Activated CD8-positive, alpha-beta T cell treated with anti-CD3 and anti-CD28 coated beads, Interleukin-2, amount 10 ng/mL, durations not matched to agents 7 days and 5 days (primary cell): ENCODE results near the gene ZNF484. TPM values are rescaled to one million over a fixed set of nuclear protein-coding genes. Genes with fewer than 3 reads are reported as not detected.
"Not testable (repeated sequence)": the region's sequence is repeated elsewhere in the genome, so short reads cannot be mapped to it uniquely, and the experiment has no call there.

Source experiments
- ATAC-seq: fragments of 150-1000 bp; cut with Tn5 transposase; one replicate; pipeline ENCODE4 v1.10.0; 2021; ENCODE audit warnings: moderate library complexity
- CTCF ChIA-PET: fragments of 350-600 bp; sonication (Branson Sonifier 250); formaldehyde crosslinking; loops from one replicate; lab custom pipeline; 2021; ENCODE audit warnings: antibody characterized with exemption; lab: Charles Lee
- POLR2A ChIA-PET: fragments of 350-600 bp; sonication (Branson Sonifier 250); formaldehyde crosslinking; loops from one replicate; lab custom pipeline; 2021; ENCODE audit warnings: antibody characterized with exemption; lab: Charles Lee
- DNase-seq: peaks from one replicate; pipeline ENCODE4 v3.0.0-alpha.2; 2020
- H3K27ac Mint-ChIP-seq: one replicate; pipeline ENCODE4 v1.8.0; 2021; ENCODE audit warnings: mild to moderate bottlenecking, mixed read lengths
- H3K27me3 Mint-ChIP-seq: one replicate; pipeline ENCODE4 v1.8.0; 2021; ENCODE audit warnings: low read depth, mixed read lengths
- H3K36me3 Mint-ChIP-seq: one replicate; pipeline ENCODE4 v1.8.0; 2021; ENCODE audit warnings: low read depth, mixed read lengths
- H3K4me1 Mint-ChIP-seq: one replicate; pipeline ENCODE4 v1.8.0; 2021; ENCODE audit warnings: low read depth, mixed read lengths
- H3K4me3 Mint-ChIP-seq: one replicate; pipeline ENCODE4 v1.8.0; 2021; ENCODE audit warnings: mild to moderate bottlenecking, mixed read lengths
- H3K9me3 Mint-ChIP-seq: one replicate; pipeline ENCODE4 v1.8.0; 2022; ENCODE audit warnings: mixed read lengths; ENCODE audit not compliant: insufficient read depth
- total RNA-seq, 2 experiments: library from RNA; stranded (reverse); gene quantifications; one replicate each; pipeline ENCODE4 v1.2.3, GENCODE V29; 2021

ZNF484 gene
- total RNA-seq, 2 experiments from 2014 or later: 9.5 to 10.4 TPM

DNA sequence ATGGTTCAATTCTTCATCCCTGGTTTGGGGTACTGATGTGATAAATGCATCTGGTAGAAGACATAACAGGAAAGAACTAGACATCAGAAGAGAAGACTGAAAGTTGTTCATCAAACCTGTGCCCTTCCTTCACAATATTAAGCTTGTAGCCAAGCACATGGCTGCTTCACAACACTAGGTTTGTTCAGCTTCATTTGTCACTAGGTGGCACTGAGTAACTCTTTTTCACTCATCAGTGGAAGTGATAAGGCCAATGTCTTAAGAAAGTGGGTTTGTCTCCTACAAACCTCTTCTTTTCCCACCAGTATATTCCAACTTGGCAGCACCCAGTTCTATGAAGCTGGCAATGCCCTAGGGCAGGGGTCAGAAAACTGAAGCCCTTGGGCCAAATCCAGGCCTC lies 26.9 kb downstream of the ZNF484 start:
- ATAC-seq: no peak

DNA sequence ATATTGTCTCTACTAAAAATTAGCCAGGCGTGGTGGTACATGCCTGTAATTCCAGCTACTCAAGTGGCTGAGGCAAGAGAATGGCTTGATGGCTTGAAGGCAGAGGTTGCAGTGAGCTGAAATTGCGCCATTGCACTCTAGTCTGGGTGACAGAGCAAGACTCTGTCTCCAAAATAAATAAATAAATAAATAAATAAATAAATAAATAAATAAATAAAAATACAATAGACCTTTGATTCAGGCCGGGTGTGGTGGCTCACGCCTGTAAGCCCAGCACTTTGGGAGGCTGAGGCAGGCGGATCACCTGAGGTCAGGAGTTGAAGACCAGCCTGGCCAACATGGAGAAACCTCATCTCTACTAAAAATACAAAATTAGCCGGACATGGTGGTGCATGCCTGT lies 29.1 kb downstream of the ZNF484 start:
- ATAC-seq, H3K4me1 Mint-ChIP-seq, POLR2A ChIA-PET, DNase-seq, H3K27me3 Mint-ChIP-seq, H3K4me3 Mint-ChIP-seq, H3K27ac Mint-ChIP-seq, CTCF ChIA-PET: not testable (repeated sequence)
- Mint-ChIP-seq H3K36me3 (peaks cover 87% of the 10 kb centered on the region), H3K9me3 (peaks cover 47% of the 10 kb centered on the region)

More for the DNA sequence above, 26.9 kb downstream of the ZNF484 start:
- DNase-seq: no peak
- peaks cover 26% of the 10 kb centered on the region for H3K9me3 Mint-ChIP-seq
- peaks cover 90% of the 10 kb centered on the region for H3K36me3 Mint-ChIP-seq
- ChIA-PET POLR2A (no interaction called here), CTCF (no interaction called here)
- no peaks in the 10 kb centered on the region for H3K27me3 Mint-ChIP-seq
- no peak overlapping the region for H3K4me3 Mint-ChIP-seq
- no peaks in the 10 kb centered on the region for H3K4me1 Mint-ChIP-seq
- H3K27ac Mint-ChIP-seq: no peak overlapping the region

- no peaks in the 10 kb centered on the region for H3K4me1 Mint-ChIP-seq
- H3K27me3 Mint-ChIP-seq: no peaks in the 10 kb centered on the region
- ChIA-PET POLR2A (no interaction called here), CTCF (no interaction called here)
- no peak overlapping the region for H3K27ac Mint-ChIP-seq
- DNase-seq: no peak
- H3K4me3 Mint-ChIP-seq: no peak overlapping the region
- ATAC-seq: no peak
- peaks cover 77% of the 10 kb centered on the region for H3K36me3 Mint-ChIP-seq
- H3K9me3 Mint-ChIP-seq: peaks cover 56% of the 10 kb centered on the region
Observed at GRCh38 chr9:92846662-92847145, 31.1 kb downstream of the ZNF484 start.

DNA sequence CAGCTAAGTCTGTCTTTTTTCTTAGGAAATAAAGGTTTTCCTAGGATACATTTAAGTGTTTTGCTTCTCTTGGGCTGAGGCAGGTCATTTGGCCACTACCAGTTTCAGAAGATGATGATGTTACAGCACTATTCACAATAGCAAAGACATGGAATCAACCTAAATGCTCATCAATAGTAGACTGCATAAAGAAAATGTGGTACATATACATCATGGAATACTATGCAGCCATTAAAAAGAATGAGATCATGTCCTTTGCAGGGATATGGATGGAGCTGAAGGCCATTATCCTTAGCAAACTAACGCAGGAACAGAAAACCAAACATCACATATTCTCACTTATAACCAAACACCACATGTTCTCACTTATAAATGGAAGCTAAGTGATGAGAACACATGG lies 39.4 kb downstream of the ZNF484 start:
- Mint-ChIP-seq H3K9me3 (peaks cover 56% of the 10 kb centered on the region), H3K36me3 (peaks cover 17% of the 10 kb centered on the region)
- H3K27ac Mint-ChIP-seq, CTCF ChIA-PET, DNase-seq, H3K4me1 Mint-ChIP-seq, POLR2A ChIA-PET, ATAC-seq, H3K4me3 Mint-ChIP-seq, H3K27me3 Mint-ChIP-seq: not testable (repeated sequence)

DNA sequence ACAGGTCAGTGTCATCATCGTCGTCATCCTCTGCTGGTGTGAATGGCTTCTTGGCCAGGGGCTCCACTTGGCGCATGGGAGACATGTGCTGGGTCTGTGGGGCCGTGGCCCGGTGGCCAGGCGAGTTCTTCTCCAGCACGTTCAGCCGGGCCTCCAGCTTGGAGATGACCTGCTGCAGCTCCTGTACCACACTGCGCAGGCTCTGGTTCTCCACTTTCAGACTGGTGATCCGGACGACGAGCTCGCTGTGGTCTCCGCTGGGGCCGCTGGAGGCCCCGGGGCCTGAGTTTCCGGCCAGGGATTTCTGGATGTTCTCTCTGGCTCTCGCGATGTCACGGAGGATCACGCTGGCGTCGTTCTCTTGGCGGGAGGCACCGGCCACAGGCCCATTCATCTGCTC lies 40.6 kb downstream of the ZNF484 start:
- peaks cover 51% of the 10 kb centered on the region for H3K9me3 Mint-ChIP-seq
- ATAC-seq (no peak), DNase-seq (no peak)
- no peak overlapping the region for H3K27ac Mint-ChIP-seq
- ChIA-PET POLR2A (no interaction called here), CTCF (no interaction called here)
- no peaks in the 10 kb centered on the region for H3K4me1 Mint-ChIP-seq
- H3K27me3 Mint-ChIP-seq: no peaks in the 10 kb centered on the region
- H3K4me3 Mint-ChIP-seq: no peak overlapping the region
- H3K36me3 Mint-ChIP-seq: peaks cover 12% of the 10 kb centered on the region

- H3K27ac Mint-ChIP-seq: no peak overlapping the region
- no peak overlapping the region for H3K4me3 Mint-ChIP-seq
Observed at GRCh38 chr9:92829420-92829819, 48.4 kb downstream of the ZNF484 start.

GRCh38 chr9:92825065-92825464 lies 52.8 kb downstream of the ZNF484 start:
- CTCF ChIA-PET: interaction anchor here (1.3 to 1.5 kb wide), 3 partner anchors 60 to 742 kb away, joined by 3 read pairs; no protein-coding TSS in a partner anchor
- DNase-seq: not testable (repeated sequence)

More at GRCh38 chr9:92829420-92829819, 48.4 kb downstream of the ZNF484 start:
- no peaks in the 10 kb centered on the region for H3K36me3 Mint-ChIP-seq
- ChIA-PET CTCF (no interaction called here), POLR2A (no interaction called here)
- peaks cover 11% of the 10 kb centered on the region for H3K9me3 Mint-ChIP-seq
- no peak for DNase-seq
- ATAC-seq: no peak
- peaks cover 6% of the 10 kb centered on the region for H3K27me3 Mint-ChIP-seq
- no peaks in the 10 kb centered on the region for H3K4me1 Mint-ChIP-seq

DNA sequence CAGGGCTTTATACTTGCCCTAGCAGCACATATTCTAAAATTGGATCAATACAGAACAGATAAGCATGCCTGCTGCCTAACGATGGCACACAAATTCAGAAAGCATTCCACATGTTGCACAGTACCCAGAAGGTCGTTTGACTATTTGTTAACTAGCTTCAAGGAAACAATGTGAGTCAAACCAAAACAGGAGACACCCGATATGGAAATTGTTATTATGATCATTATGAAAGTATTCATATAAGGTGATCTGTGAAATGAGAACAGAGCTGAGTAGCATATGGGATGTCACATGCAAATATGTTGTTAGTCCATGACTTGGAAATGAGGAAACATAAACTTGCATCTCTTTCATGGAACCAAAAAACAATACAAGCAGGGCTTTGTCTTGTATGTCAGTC lies 56.9 kb downstream of the ZNF484 start:
- no peak overlapping the region for H3K27ac Mint-ChIP-seq
- H3K9me3 Mint-ChIP-seq: no peaks in the 10 kb centered on the region
- H3K36me3 Mint-ChIP-seq: no peaks in the 10 kb centered on the region
- H3K27me3 Mint-ChIP-seq: peaks cover 22% of the 10 kb centered on the region
- CTCF ChIA-PET: no interaction called here
- ATAC-seq (no peak), DNase-seq (no peak)
- POLR2A ChIA-PET: no interaction called here
- H3K4me3 Mint-ChIP-seq: no peak overlapping the region
- no peaks in the 10 kb centered on the region for H3K4me1 Mint-ChIP-seq

More at GRCh38 chr9:92825065-92825464, 52.8 kb downstream of the ZNF484 start:
- H3K27me3 Mint-ChIP-seq: peaks cover 10% of the 10 kb centered on the region
- H3K4me3 Mint-ChIP-seq, ATAC-seq, H3K9me3 Mint-ChIP-seq, POLR2A ChIA-PET, H3K27ac Mint-ChIP-seq, H3K36me3 Mint-ChIP-seq, H3K4me1 Mint-ChIP-seq: not testable (repeated sequence)

GRCh38 chr9:92819898-92820297 lies 57.9 kb downstream of the ZNF484 start:
- peaks cover 26% of the 10 kb centered on the region for H3K27me3 Mint-ChIP-seq
- H3K9me3 Mint-ChIP-seq, H3K4me1 Mint-ChIP-seq, ATAC-seq, H3K36me3 Mint-ChIP-seq, H3K4me3 Mint-ChIP-seq, H3K27ac Mint-ChIP-seq, DNase-seq: not testable (repeated sequence)
- CTCF ChIA-PET: interaction anchor here (0.9 kb wide), 1 partner anchor 28 kb away, joined by 3 read pairs; no protein-coding TSS in a partner anchor
- POLR2A ChIA-PET: interaction anchor here (0.7 kb wide), 1 partner anchor 30 kb away, joined by 3 read pairs; no protein-coding TSS in a partner anchor

DNA sequence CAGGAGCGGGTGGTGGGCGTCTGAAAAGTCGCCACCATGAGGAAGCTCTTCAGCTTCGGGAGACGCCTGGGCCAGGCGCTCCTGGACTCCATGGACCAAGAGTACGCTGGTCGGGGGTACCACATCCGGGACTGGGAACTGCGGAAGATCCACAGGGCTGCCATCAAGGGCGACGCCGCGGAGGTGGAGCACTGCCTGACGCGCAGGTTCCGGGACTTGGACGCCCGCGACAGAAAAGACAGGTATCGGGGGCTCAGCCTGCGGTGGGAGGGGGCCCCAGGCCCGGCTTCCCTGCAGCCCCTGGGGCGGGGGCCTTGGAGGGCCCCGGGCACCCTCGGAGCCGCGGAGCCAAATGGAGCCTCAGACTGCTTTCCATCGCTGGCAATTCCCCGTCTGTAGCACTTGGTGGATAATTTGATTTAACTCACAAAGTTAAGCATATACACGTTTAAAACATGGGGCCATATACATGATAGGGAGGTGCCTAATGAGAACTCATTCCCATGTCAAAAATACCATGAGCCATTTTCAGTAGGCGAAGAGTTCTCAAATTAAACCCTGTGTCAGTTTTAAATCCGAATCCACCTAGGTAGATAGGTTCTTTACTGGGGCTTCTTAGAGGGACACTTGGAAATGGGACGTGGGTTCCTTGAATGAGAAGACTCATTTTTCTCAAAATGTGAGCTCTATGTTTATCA lies 68.1 kb downstream of the ZNF484 start:
- not testable (repeated sequence) for ATAC-seq, H3K9me3 Mint-ChIP-seq, H3K27ac Mint-ChIP-seq, H3K36me3 Mint-ChIP-seq, DNase-seq
- ChIA-PET POLR2A (interaction anchor here (0.7 kb wide), 1 partner anchor 79 kb away, joined by 3 read pairs; no protein-coding TSS in a partner anchor), CTCF (interaction anchor here (0.7 to 1.8 kb wide), 4 partner anchors 9 to 112 kb away, joined by 3 to 7 read pairs (median 6); partner anchors contain the start of gene BICD2)
- Mint-ChIP-seq H3K4me3 (peak overlapping the region; percentile 71), H3K4me1 (peaks cover 15% of the 10 kb centered on the region), H3K27me3 (peaks cover 59% of the 10 kb centered on the region)

GRCh38 chr9:92808726-92809451 lies 68.9 kb downstream of the ZNF484 start:
- no peaks in the 10 kb centered on the region for H3K9me3 Mint-ChIP-seq
- ChIA-PET CTCF (interaction anchor here (0.7 to 1.8 kb wide), 4 partner anchors 8 to 113 kb away, joined by 3 to 7 read pairs (median 6); partner anchors contain the start of gene BICD2), POLR2A (interaction anchor here (0.7 kb wide), 1 partner anchor 80 kb away, joined by 3 read pairs; no protein-coding TSS in a partner anchor)
- DNase-seq (peak; percentile 67), ATAC-seq (peak; percentile 66)
- peaks cover 15% of the 10 kb centered on the region for H3K4me1 Mint-ChIP-seq
- no peak overlapping the region for H3K27ac Mint-ChIP-seq
- no peaks in the 10 kb centered on the region for H3K36me3 Mint-ChIP-seq
- peak overlapping the region; percentile 71 for H3K4me3 Mint-ChIP-seq
- H3K27me3 Mint-ChIP-seq: peaks cover 53% of the 10 kb centered on the region
